SK-N-SH treated with all-trans-retinoic acid at 6 μM for 48 hours (cell line): ENCODE measurements around the gene TMEM107.

Source experiments
- ATAC-seq: fragments of 200-7000 bp; cut with Tn5 transposase; 3 replicates; pipeline ENCODE4 v1.9.1; 2020; ENCODE audit warnings: mild to moderate bottlenecking, moderate library complexity
- ARNTL ChIP-seq: fragments of 450-650 bp; formaldehyde crosslinking; IDR thresholded peaks from 2 replicates; pipeline ENCODE4 v1.5.0; 2020; ENCODE audit warnings: low read depth, mild to moderate bottlenecking, moderate library complexity, borderline replicate concordance
- BACH2 ChIP-seq: fragments of 250-450 bp; sonication (Bioruptor Pico); IDR thresholded peaks from 2 replicates; pipeline ENCODE4 v1.9.0; 2021; ENCODE audit warnings: mild to moderate bottlenecking, borderline replicate concordance
- CSDC2 ChIP-seq: fragments of 250-450 bp; sonication (Bioruptor Pico); IDR thresholded peaks from 2 replicates; pipeline ENCODE4 v1.5.0; 2020; ENCODE audit warnings: mild to moderate bottlenecking, moderate library complexity
- CSRNP3 ChIP-seq: fragments of 250-450 bp; sonication (Bioruptor Pico); IDR thresholded peaks from 2 replicates; pipeline ENCODE4 v1.5.1; 2021; ENCODE audit warnings: mild to moderate bottlenecking, moderate library complexity
- ESRRG ChIP-seq: fragments of 250-450 bp; sonication (Bioruptor Pico); IDR thresholded peaks from 2 replicates; pipeline ENCODE4 v1.6.1; 2021; ENCODE audit warnings: mild to moderate bottlenecking
- GLIS3 ChIP-seq: fragments of 250-450 bp; sonication (Bioruptor Pico); IDR thresholded peaks from 2 replicates; pipeline ENCODE4 v1.5.0; 2020; ENCODE audit warnings: mild to moderate bottlenecking, moderate library complexity
- ISL1 ChIP-seq: fragments of 250-450 bp; sonication (Bioruptor Pico); IDR thresholded peaks from 2 replicates; pipeline ENCODE4 v2.1.2; 2022; ENCODE audit warnings: mild to moderate bottlenecking, moderate library complexity
- OSR1 ChIP-seq: fragments of 250-450 bp; sonication (Bioruptor Pico); IDR thresholded peaks from 2 replicates; pipeline ENCODE4 v1.8.0; 2022; ENCODE audit warnings: moderate library complexity, mild to moderate bottlenecking, inconsistent platforms
- PATZ1 ChIP-seq: fragments of 250-450 bp; sonication (Bioruptor Pico); IDR thresholded peaks from 2 replicates; pipeline ENCODE4 v1.8.0; 2020; ENCODE audit warnings: mild to moderate bottlenecking, moderate library complexity, borderline replicate concordance
- POU6F1 ChIP-seq: fragments of 250-450 bp; sonication (Bioruptor Pico); IDR thresholded peaks from 2 replicates; pipeline ENCODE4 v1.8.0; 2021; ENCODE audit warnings: low read depth, mild to moderate bottlenecking, moderate library complexity, borderline replicate concordance
- SNAI2 ChIP-seq: fragments of 250-450 bp; sonication (Bioruptor Pico); IDR thresholded peaks from 2 replicates; pipeline ENCODE4 v1.5.0; 2020; ENCODE audit warnings: mild to moderate bottlenecking, moderate library complexity
- TCF4 ChIP-seq: fragments of 250-450 bp; sonication (Bioruptor Pico); IDR thresholded peaks from 2 replicates; pipeline ENCODE4 v1.8.0; 2021; ENCODE audit warnings: mild to moderate bottlenecking, moderate library complexity, borderline replicate concordance
- TOX ChIP-seq: fragments of 250-450 bp; sonication (Bioruptor Pico); IDR thresholded peaks from 2 replicates; pipeline ENCODE4 v1.8.0; 2021; ENCODE audit warnings: mild to moderate bottlenecking, moderate library complexity, borderline replicate concordance
- TSHZ2 ChIP-seq: fragments of 250-450 bp; sonication (Bioruptor Pico); IDR thresholded peaks from 2 replicates; pipeline ENCODE4 v1.5.0; 2020; ENCODE audit warnings: mild to moderate bottlenecking, moderate library complexity
- ZC3H10 ChIP-seq: fragments of 250-450 bp; sonication (Bioruptor Pico); IDR thresholded peaks from 2 replicates; pipeline ENCODE4 v1.5.1; 2021; ENCODE audit warnings: mild to moderate bottlenecking, moderate library complexity
- ZFP3 ChIP-seq: fragments of 250-450 bp; sonication (Bioruptor Pico); IDR thresholded peaks from 2 replicates; pipeline ENCODE4 v1.5.0; 2020; ENCODE audit warnings: mild to moderate bottlenecking, moderate library complexity
- ZFP30 ChIP-seq: fragments of 450-650 bp; formaldehyde crosslinking; IDR thresholded peaks from 2 replicates; pipeline ENCODE4 v1.5.0; 2022; ENCODE audit warnings: mild to moderate bottlenecking, moderate library complexity
- ZNF565 ChIP-seq: fragments of 450-650 bp; formaldehyde crosslinking; conservative IDR thresholded peaks from 2 replicates; pipeline ENCODE4 v1.5.0; 2020; ENCODE audit warnings: low read depth, mild to moderate bottlenecking, moderate library complexity
- ZNF8 ChIP-seq: fragments of 450-650 bp; formaldehyde crosslinking; IDR thresholded peaks from 2 replicates; pipeline ENCODE4 v1.5.0; 2020; ENCODE audit warnings: mild to moderate bottlenecking, moderate library complexity

Gene TMEM107

GRCh38 chr17:8128125-8128784, 47.9 kb downstream of the TMEM107 start (continued):
- TF ChIP-seq ZFP3 (CRISPR knock-in tag) = no peak
- no peak for TF ChIP-seq ZFP30 (CRISPR knock-in tag)
- no peak for TF ChIP-seq ISL1 (CRISPR knock-in tag)
- no peak for TF ChIP-seq TSHZ2 (CRISPR knock-in tag)
- TF ChIP-seq, all 23 proteins: peak for 0

GRCh38 chr17:8126491-8127066, 49.6 kb downstream of the TMEM107 start:
- TF ChIP-seq ZNF565 (CRISPR knock-in tag) (no peak), GLIS3 (CRISPR knock-in tag) (no peak), BACH2 (no peak), CSDC2 (CRISPR knock-in tag) (no peak), ISL1 (CRISPR knock-in tag) (no peak), ARNTL (no peak)
- peak; percentile 44 for ATAC-seq

GRCh38 chr17:8125947-8126490, 50.2 kb downstream of the TMEM107 start:
- no peak for TF ChIP-seq ZFP30 (CRISPR knock-in tag)
- TF ChIP-seq ZFP3 (CRISPR knock-in tag) = no peak
- TF ChIP-seq SNAI2 (CRISPR knock-in tag) = no peak
- no peak for TF ChIP-seq CSRNP3 (CRISPR knock-in tag)
- TF ChIP-seq ARNTL = no peak
- TF ChIP-seq TCF4 (CRISPR knock-in tag) = no peak
- TF ChIP-seq POU6F1 (CRISPR knock-in tag) = no peak
- TF ChIP-seq TOX (CRISPR knock-in tag) = no peak
- TF ChIP-seq PATZ1 (CRISPR knock-in tag) = no peak
- TF ChIP-seq ZNF8 = no peak
- TF ChIP-seq ZC3H10 (CRISPR knock-in tag) = no peak
- no peak for TF ChIP-seq GLIS3 (CRISPR knock-in tag)
- no peak for TF ChIP-seq ISL1 (CRISPR knock-in tag)
- no peak for TF ChIP-seq ESRRG (CRISPR knock-in tag)
- TF ChIP-seq OSR1 (CRISPR knock-in tag) = no peak
- no peak for ATAC-seq
